ENCODE results near the gene FAM120C. TPM values are rescaled to one million over a fixed set of nuclear protein-coding genes. Genes with fewer than 3 reads are reported as not detected.

The FAM120C gene
- total and polyA plus RNA-seq, 4 donors, result 1.1 to 14.1 (median 7.6) TPM

GRCh38 chrX:54049801-54050200 is 133.3 kb downstream of the FAM120C start:
- intact Hi-C loops (cut with DNase I), result loop anchor here (10.0 kb wide), 3 partner anchors 395 to 755 kb away; partner anchors contain the start of genes GNL3L (in 1 of the 2), MAGED2 (in 1 of the 2) and TSR2 (in 1 of the 2)
- H3K27me3 ChIP-seq (ENCODE audit: control insufficient read depth in 1 of 2, insufficient read depth in 2 of 2, low read length in 1 of 2), result no peaks in the 10 kb centered on the region

GRCh38 chrX:54048412-54048811 is 134.6 kb downstream of the FAM120C start:
- no peaks in the 10 kb centered on the region for H3K4me1 ChIP-seq (ENCODE audit: control insufficient read depth in 1 of 2, insufficient read depth in 2 of 2, low read length in 2 of 2)
- DNase-seq, result no peak
- no peaks in the 10 kb centered on the region for H3K9me3 ChIP-seq (ENCODE audit: control insufficient read depth, low read length)
- WGBS, 2 donors, result 77 to 88% methylated on average over 1 of the region's 1 CpG
- H3K36me3 ChIP-seq (ENCODE audit: control insufficient read depth in 1 of 2, insufficient read depth in 2 of 2, low read length in 1 of 2), result no peaks in the 10 kb centered on the region
- no peak overlapping the region for H3K27ac ChIP-seq (ENCODE audit: low read depth in 1 of 2, low read length in 2 of 2)
- no peak overlapping the region for H3K4me3 ChIP-seq (ENCODE audit: low read length in 2 of 2)
- intact Hi-C loops (cut with DNase I), result loop anchor here (10.0 kb wide), 3 partner anchors 396 to 756 kb away; partner anchors contain the start of genes GNL3L (in 1 of the 2), MAGED2 (in 1 of the 2) and TSR2 (in 1 of the 2)
- ATAC-seq (ENCODE audit: low FRiP score), result no peak
- no peaks in the 10 kb centered on the region for H3K27me3 ChIP-seq (ENCODE audit: control insufficient read depth in 1 of 2, insufficient read depth in 2 of 2, low read length in 1 of 2)

More at GRCh38 chrX:54049801-54050200, 133.3 kb downstream of the FAM120C start:
- Histone ChIP-seq H3K4me3 (ENCODE audit: low read length in 2 of 2) (no peak overlapping the region), H3K9me3 (ENCODE audit: control insufficient read depth, low read length) (no peaks in the 10 kb centered on the region), H3K36me3 (ENCODE audit: control insufficient read depth in 1 of 2, insufficient read depth in 2 of 2, low read length in 1 of 2) (no peaks in the 10 kb centered on the region), H3K27ac (ENCODE audit: low read depth in 1 of 2, low read length in 2 of 2) (no peak overlapping the region), H3K4me1 (ENCODE audit: control insufficient read depth in 1 of 2, insufficient read depth in 2 of 2, low read length in 2 of 2) (no peaks in the 10 kb centered on the region)
- DNase-seq (no peak), ATAC-seq (ENCODE audit: low FRiP score) (no peak)
- WGBS, 2 donors, result 40 to 41% methylated on average over 3 of the region's 3 CpGs

- Histone ChIP-seq H3K27me3 (ENCODE audit: control insufficient read depth in 1 of 2, insufficient read depth in 2 of 2, low read length in 1 of 2) (no peaks in the 10 kb centered on the region), H3K4me3 (ENCODE audit: low read length in 2 of 2) (no peak overlapping the region), H3K27ac (ENCODE audit: low read depth in 1 of 2, low read length in 2 of 2) (no peak overlapping the region), H3K4me1 (ENCODE audit: control insufficient read depth in 1 of 2, insufficient read depth in 2 of 2, low read length in 2 of 2) (no peaks in the 10 kb centered on the region), H3K9me3 (ENCODE audit: control insufficient read depth, low read length) (no peaks in the 10 kb centered on the region), H3K36me3 (ENCODE audit: control insufficient read depth in 1 of 2, insufficient read depth in 2 of 2, low read length in 1 of 2) (no peaks in the 10 kb centered on the region)
- 85 to 89% methylated on average over 12 of the region's 12 CpGs for WGBS, 2 donors
- no peak for ATAC-seq (ENCODE audit: low FRiP score)
- no peak for DNase-seq
- intact Hi-C loops (cut with DNase I), result loop anchor here (10.0 kb wide), 3 partner anchors 399 to 759 kb away; partner anchors contain the start of genes GNL3L (in 1 of the 2), MAGED2 (in 1 of the 2) and TSR2 (in 1 of the 2)
Observed at GRCh38 chrX:54045563-54046228, 137.4 kb downstream of the FAM120C start.

GRCh38 chrX:54044877-54045338 is 138.1 kb downstream of the FAM120C start:
- H3K27ac ChIP-seq (ENCODE audit: low read depth in 1 of 2, low read length in 2 of 2), result peak overlapping the region in 1 of 2 donors; percentile 87
- H3K4me1 ChIP-seq (ENCODE audit: control insufficient read depth in 1 of 2, insufficient read depth in 2 of 2, low read length in 2 of 2), result no peaks in the 10 kb centered on the region
- intact Hi-C loops (cut with DNase I), result loop anchor here (5.0 to 10.0 kb wide), 4 partner anchors 137 to 760 kb away; partner anchors contain the start of genes FAM120C (in 2 of the 2), GNL3L (in 1 of the 2), MAGED2 (in 1 of the 2) and TSR2 (in 1 of the 2)
- WGBS, 2 donors, result 5 to 43% methylated on average over 10 of the region's 10 CpGs
- H3K4me3 ChIP-seq (ENCODE audit: low read length in 2 of 2), result peak overlapping the region in 1 of 2 donors; percentile 23
- ATAC-seq (ENCODE audit: low FRiP score) (peak; percentile 8), DNase-seq (no peak)
- no peaks in the 10 kb centered on the region for H3K36me3 ChIP-seq (ENCODE audit: control insufficient read depth in 1 of 2, insufficient read depth in 2 of 2, low read length in 1 of 2)
- no peaks in the 10 kb centered on the region for H3K27me3 ChIP-seq (ENCODE audit: control insufficient read depth in 1 of 2, insufficient read depth in 2 of 2, low read length in 1 of 2)
- no peaks in the 10 kb centered on the region for H3K9me3 ChIP-seq (ENCODE audit: control insufficient read depth, low read length)

- no peaks in the 10 kb centered on the region for H3K4me1 ChIP-seq (ENCODE audit: control insufficient read depth in 1 of 2, insufficient read depth in 2 of 2, low read length in 2 of 2)
- peak within 1 kb of the TSS; percentile 7 to 93 for H3K27ac ChIP-seq (ENCODE audit: low read depth in 1 of 2, low read length in 2 of 2)
- intact Hi-C loops (cut with DNase I), result loop anchor here (5.0 to 10.0 kb wide), 4 partner anchors 138 to 760 kb away; partner anchors contain the start of genes FAM120C (in 2 of the 2), GNL3L (in 1 of the 2), MAGED2 (in 1 of the 2) and TSR2 (in 1 of the 2)
- WGBS, 2 donors, result 1 to 26% methylated on average over 66 of the region's 66 CpGs
- DNase-seq, result peak; percentile 96 to 97
- no peaks in the 10 kb centered on the region for H3K9me3 ChIP-seq (ENCODE audit: control insufficient read depth, low read length)
- peak within 1 kb of the TSS; percentile 67 to 96 for H3K4me3 ChIP-seq (ENCODE audit: low read length in 2 of 2)
- no peaks in the 10 kb centered on the region for H3K36me3 ChIP-seq (ENCODE audit: control insufficient read depth in 1 of 2, insufficient read depth in 2 of 2, low read length in 1 of 2)
- H3K27me3 ChIP-seq (ENCODE audit: control insufficient read depth in 1 of 2, insufficient read depth in 2 of 2, low read length in 1 of 2), result no peaks in the 10 kb centered on the region
- ATAC-seq (ENCODE audit: low FRiP score), result peak; percentile 96
Observed at GRCh38 chrX:54044126-54044876, 138.8 kb downstream of the FAM120C start, which contains the start of gene PHF8. PHF8 (minus strand) TSS chrX:54044473; CDS start chrX:54042728, 1,745 bp downstream.

DNA sequence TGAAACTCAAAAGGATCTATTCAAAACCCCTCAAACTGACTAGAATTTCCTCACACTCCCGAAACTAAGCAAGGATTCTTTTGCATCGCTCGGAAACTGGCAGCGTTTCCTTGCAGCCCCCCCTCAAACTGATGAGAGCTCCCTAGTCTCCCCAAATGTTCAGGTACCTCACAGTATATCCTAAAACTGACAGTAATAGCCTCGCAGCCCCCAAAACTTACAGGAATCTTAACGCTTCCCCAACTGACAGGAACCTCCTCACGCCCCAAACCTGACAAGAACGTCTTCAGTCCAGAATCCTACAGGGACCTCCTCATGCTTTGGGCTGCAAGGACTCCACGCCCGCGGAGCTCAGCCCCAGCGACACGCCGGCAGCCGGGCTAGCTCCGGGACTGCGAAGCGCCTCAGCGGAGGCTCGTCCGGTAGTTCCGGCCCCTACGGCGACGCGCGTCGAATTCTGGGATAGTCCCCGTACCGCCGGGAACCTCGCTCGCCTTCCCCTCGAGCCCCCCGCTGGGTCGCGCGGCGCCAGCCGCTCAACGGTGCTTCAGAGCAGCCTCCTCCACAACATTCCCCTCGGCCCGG is 139.4 kb downstream of the FAM120C start:
- no peaks in the 10 kb centered on the region for H3K36me3 ChIP-seq (ENCODE audit: control insufficient read depth in 1 of 2, insufficient read depth in 2 of 2, low read length in 1 of 2)
- H3K4me1 ChIP-seq (ENCODE audit: control insufficient read depth in 1 of 2, insufficient read depth in 2 of 2, low read length in 2 of 2), result no peaks in the 10 kb centered on the region
- H3K27ac ChIP-seq (ENCODE audit: low read depth in 1 of 2, low read length in 2 of 2), result peak overlapping the region; percentile 7 to 93
- H3K4me3 ChIP-seq (ENCODE audit: low read length in 2 of 2), result peak overlapping the region; percentile 67 to 96
- 1 to 33% methylated on average over 43 of the region's 43 CpGs for WGBS, 2 donors
- ATAC-seq (ENCODE audit: low FRiP score) (peak; percentile 71), DNase-seq (peak in 1 of 2 donors; percentile 66)
- H3K27me3 ChIP-seq (ENCODE audit: control insufficient read depth in 1 of 2, insufficient read depth in 2 of 2, low read length in 1 of 2), result no peaks in the 10 kb centered on the region
- intact Hi-C loops (cut with DNase I), result loop anchor here (5.0 to 10.0 kb wide), 4 partner anchors 139 to 761 kb away; partner anchors contain the start of genes FAM120C (in 2 of the 2), GNL3L (in 1 of the 2), MAGED2 (in 1 of the 2) and TSR2 (in 1 of the 2)
- H3K9me3 ChIP-seq (ENCODE audit: control insufficient read depth, low read length), result no peaks in the 10 kb centered on the region

DNA sequence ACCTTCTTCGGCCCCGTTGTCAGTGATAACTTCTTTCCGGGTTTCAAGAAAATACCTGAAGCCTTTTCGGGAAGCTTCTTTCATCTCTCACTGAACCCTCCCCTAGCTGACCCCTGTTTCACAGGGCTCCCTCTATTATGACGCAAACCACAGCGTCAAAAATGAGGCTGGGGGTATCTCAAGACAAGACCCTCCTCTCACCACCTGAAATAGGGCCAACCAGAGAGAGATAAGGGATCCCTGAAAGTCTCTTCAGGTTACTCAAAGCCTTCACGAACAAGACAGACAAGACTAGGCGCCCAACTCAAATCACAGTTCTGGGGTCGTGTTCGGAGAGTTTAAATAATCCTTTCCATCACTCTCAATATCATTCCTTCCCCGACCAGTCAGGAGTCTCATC is 140.0 kb downstream of the FAM120C start:
- Histone ChIP-seq H3K9me3 (ENCODE audit: control insufficient read depth, low read length) (no peaks in the 10 kb centered on the region), H3K4me1 (ENCODE audit: control insufficient read depth in 1 of 2, insufficient read depth in 2 of 2, low read length in 2 of 2) (no peaks in the 10 kb centered on the region), H3K27ac (ENCODE audit: low read depth in 1 of 2, low read length in 2 of 2) (peak overlapping the region in 1 of 2 donors; percentile 85), H3K27me3 (ENCODE audit: control insufficient read depth in 1 of 2, insufficient read depth in 2 of 2, low read length in 1 of 2) (no peaks in the 10 kb centered on the region), H3K36me3 (ENCODE audit: control insufficient read depth in 1 of 2, insufficient read depth in 2 of 2, low read length in 1 of 2) (no peaks in the 10 kb centered on the region), H3K4me3 (ENCODE audit: low read length in 2 of 2) (peak overlapping the region; percentile 67 to 96)
- intact Hi-C loops (cut with DNase I), result loop anchor here (5.0 to 10.0 kb wide), 4 partner anchors 139 to 762 kb away; partner anchors contain the start of genes FAM120C (in 2 of the 2), GNL3L (in 1 of the 2), MAGED2 (in 1 of the 2) and TSR2 (in 1 of the 2)
- DNase-seq (no peak), ATAC-seq (ENCODE audit: low FRiP score) (no peak)
- 0 to 33% methylated on average over 11 of the region's 11 CpGs for WGBS, 2 donors
